ENCODE data around the gene CDRT15L2.
"Not testable (repeated sequence)": the region's sequence is repeated elsewhere in the genome, so short reads cannot be mapped to it uniquely, and the experiment has no call there.

Gene CDRT15L2

GRCh38 chr17:20579424-20579823 lies at the start of gene CDRT15L2:
Gene CDRT15L2 (plus strand): TSS chr17:20579724. CDS start chr17:20579744, 20 bp downstream.
- not testable (repeated sequence) for H3K36me3 Mint-ChIP-seq; H3K4me1 Mint-ChIP-seq (ENCODE audit: low read depth); H3K4me3 Mint-ChIP-seq; H3K27me3 Mint-ChIP-seq; H3K9me3 Mint-ChIP-seq (ENCODE audit: low read depth); H3K27ac Mint-ChIP-seq

DNA sequence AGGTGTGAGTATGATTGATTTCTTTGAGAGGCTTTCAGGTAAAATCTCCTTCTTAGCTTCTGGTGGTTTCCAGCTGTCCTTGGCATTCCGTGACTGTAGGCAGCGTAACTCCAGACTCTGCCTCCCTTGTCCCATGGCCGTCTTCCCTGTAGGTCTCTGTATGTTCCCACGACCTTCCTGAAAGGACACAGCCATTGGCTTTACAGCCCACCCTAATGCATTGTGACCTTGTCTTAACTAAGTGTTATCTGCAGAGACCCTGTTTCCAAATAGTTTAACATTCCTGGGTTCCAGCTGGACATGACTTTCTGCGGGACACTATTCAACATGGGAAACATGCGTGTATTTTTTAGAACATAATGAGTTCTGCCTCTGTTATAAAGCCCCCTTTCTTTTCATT lies 49.4 kb upstream of the CDRT15L2 start:
- H3K36me3 Mint-ChIP-seq; H3K4me1 Mint-ChIP-seq (ENCODE audit: low read depth); H3K27ac Mint-ChIP-seq; H3K9me3 Mint-ChIP-seq (ENCODE audit: low read depth); H3K27me3 Mint-ChIP-seq: not testable (repeated sequence)
- H3K4me3 Mint-ChIP-seq: peak overlapping the region; percentile 72

DNA sequence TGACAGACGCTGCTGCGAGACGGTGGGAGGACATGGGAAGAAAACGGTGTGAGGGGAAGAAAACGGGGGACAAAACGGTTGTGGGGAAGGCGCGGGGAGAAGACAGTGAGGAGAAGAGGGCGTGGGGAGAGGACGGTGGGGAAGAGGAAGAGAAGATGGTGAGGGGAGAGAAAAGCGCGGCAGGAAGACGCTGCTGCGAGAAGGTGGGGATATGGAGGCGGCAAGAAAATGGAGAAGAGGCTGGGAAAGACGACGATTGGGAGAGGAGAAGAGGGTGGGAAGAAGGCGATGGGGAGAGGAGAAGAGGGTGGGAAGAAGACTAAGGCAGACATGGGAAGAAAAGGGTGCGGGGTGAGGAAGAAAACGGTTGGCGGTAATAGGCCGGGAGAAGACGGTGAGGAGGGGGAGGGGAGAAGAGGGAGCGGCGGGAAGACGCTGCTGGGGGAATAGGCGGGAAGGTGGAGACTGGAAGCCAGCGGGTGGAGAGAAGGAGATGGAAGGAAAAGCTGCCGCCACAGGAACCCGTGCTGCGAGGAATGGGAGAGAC lies 46.9 kb upstream of the CDRT15L2 start:
- peak overlapping the region; percentile 54 for H3K4me3 Mint-ChIP-seq
- not testable (repeated sequence) for H3K36me3 Mint-ChIP-seq; H3K27ac Mint-ChIP-seq; H3K9me3 Mint-ChIP-seq (ENCODE audit: low read depth); H3K4me1 Mint-ChIP-seq (ENCODE audit: low read depth); H3K27me3 Mint-ChIP-seq

GRCh38 chr17:20533206-20533605 lies 46.3 kb upstream of the CDRT15L2 start:
- H3K4me3 Mint-ChIP-seq: peak overlapping the region; percentile 57
- H3K36me3 Mint-ChIP-seq; H3K9me3 Mint-ChIP-seq (ENCODE audit: low read depth); H3K27ac Mint-ChIP-seq; H3K4me1 Mint-ChIP-seq (ENCODE audit: low read depth); H3K27me3 Mint-ChIP-seq: not testable (repeated sequence)

DNA sequence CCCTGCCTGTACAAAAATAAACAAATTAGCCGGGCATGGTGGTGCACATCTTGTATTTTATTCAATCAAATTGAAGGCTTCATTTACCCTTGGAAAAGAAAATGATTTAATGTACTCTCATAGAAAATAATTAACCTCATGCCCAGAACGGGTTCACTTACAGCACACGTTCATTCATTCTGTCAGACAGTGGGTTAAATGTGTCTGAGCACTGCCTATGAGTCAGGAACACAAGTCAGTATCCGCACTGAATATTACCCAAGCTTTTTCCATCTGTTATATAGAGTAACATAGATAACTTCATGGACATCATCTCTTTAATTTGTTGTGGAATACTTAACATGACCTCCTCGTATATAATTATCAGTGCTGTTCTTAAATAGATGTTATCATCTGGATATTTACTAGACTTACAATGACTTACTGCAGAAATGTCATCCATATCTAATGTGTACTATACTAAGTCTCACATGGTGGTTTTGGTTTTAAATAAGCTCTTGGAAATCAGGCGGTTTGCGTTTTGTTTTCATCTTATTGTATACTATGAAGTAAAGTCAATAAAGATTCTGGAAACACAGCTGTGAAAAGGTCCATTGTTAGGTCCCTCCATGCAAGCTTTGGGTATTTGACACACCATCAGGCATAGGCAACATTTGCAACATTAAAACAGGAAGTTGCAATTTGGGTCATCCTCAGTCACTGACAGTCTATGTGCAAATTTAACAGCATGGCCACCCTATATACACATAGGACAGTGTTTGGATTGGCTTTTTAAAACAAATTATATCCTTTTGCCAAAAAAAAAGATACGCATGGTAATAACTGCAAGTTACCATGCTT lies 44.6 kb upstream of the CDRT15L2 start:
- not testable (repeated sequence) for H3K36me3 Mint-ChIP-seq; H3K9me3 Mint-ChIP-seq (ENCODE audit: low read depth); H3K27ac Mint-ChIP-seq; H3K4me3 Mint-ChIP-seq; H3K27me3 Mint-ChIP-seq; H3K4me1 Mint-ChIP-seq (ENCODE audit: low read depth)

DNA sequence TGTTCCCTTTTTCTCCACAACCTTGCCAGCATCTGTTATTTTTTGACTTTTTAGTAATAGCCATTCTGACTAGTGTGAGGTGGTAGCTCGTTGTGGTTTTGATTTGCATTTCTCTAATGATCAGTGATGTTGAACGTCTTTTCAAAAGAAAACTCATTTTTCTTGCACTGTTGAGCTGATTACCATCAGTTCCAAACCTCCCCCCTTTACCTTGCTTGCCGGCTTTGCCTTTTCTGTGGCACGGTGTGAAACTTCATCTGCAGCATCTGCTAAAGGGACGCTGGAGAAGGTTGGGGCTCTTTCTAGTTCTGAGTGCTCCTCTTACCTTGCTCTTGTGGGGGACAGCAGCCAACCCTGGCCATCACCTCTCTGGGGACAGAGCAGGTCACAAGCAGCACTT lies 39.1 kb upstream of the CDRT15L2 start:
- H3K27ac Mint-ChIP-seq; H3K27me3 Mint-ChIP-seq; H3K4me3 Mint-ChIP-seq; H3K36me3 Mint-ChIP-seq; H3K4me1 Mint-ChIP-seq (ENCODE audit: low read depth); H3K9me3 Mint-ChIP-seq (ENCODE audit: low read depth): not testable (repeated sequence)

DNA sequence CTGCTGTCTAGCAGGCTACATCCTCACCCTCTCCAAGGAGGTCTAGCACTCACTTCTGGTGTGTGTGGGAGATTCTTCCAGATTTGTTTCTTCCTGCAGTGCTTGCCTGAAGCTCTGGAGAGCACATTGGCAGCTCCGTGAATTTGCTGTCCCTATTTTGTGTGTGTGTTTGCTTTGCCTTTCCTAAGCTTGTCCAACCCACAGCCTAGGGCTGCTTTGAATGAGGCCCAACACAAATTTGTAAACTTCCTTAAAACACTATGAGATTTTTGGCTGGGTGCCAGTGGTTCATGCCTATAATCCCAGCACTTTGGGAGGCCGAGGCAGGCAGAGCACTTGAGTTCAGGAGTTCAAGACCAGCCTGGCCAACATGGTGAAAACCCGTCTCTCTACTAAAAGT lies 38.7 kb upstream of the CDRT15L2 start:
- not testable (repeated sequence) for H3K27me3 Mint-ChIP-seq; H3K9me3 Mint-ChIP-seq (ENCODE audit: low read depth); H3K4me3 Mint-ChIP-seq; H3K4me1 Mint-ChIP-seq (ENCODE audit: low read depth); H3K36me3 Mint-ChIP-seq; H3K27ac Mint-ChIP-seq

DNA sequence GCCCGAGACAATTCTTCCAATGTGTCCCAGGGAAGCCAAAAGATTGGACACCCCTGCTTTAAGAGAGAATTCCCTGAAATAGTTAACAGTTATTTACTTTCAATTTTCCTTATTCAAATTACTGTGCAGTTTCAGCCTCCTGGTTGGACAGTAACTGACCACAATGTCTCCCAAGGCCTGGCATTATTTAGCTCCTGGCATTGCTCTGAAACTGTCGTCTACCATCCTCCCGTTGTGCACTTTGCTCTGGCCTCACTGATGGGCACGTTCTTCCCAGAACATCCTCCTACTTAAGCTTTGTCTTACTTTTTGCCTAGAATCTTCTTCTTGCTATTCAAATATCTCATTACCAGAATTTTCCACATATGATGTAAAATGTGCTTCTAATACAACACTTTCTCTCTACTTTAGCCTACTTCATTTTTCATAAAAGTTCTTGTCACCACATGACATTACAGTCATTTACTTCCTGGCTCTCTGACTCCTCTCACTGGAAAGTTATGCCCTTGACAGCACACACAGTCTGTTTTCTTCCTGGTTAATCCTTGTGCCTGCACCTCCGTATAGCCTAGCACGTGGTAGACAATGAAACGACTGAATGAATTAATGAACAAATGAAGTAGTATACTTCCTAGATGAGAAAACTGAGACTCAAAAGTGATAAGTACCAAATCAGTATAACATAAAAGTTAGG lies 37.5 kb upstream of the CDRT15L2 start:
- not testable (repeated sequence) for H3K4me3 Mint-ChIP-seq; H3K4me1 Mint-ChIP-seq (ENCODE audit: low read depth); H3K36me3 Mint-ChIP-seq; H3K27me3 Mint-ChIP-seq; H3K9me3 Mint-ChIP-seq (ENCODE audit: low read depth)
- peak overlapping the region; percentile 55 for H3K27ac Mint-ChIP-seq

GRCh38 chr17:20547923-20548322 lies 31.6 kb upstream of the CDRT15L2 start:
- H3K9me3 Mint-ChIP-seq (ENCODE audit: low read depth); H3K36me3 Mint-ChIP-seq; H3K27me3 Mint-ChIP-seq: not testable (repeated sequence)

DNA sequence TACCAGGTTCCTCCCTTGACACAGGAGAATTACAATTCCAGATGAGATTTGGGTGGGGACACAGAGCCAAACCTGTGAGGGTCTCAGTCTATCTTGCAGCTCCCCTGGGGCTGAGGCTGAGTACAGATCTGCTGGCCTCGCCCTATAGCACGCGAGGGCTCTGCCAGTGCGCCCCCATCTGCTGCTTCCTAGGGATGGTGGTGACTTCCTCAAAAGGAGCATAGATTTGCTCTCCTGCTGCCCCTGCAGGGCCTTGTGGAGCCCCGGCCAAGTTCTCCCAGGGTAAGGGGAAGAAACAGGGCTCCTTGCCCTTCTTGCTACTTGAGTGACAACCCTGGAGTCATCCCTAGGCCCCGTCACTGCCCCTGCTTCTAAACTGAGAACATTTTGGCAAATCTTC lies 26.6 kb upstream of the CDRT15L2 start:
- not testable (repeated sequence) for H3K27ac Mint-ChIP-seq; H3K4me3 Mint-ChIP-seq; H3K27me3 Mint-ChIP-seq; H3K4me1 Mint-ChIP-seq (ENCODE audit: low read depth); H3K9me3 Mint-ChIP-seq (ENCODE audit: low read depth); H3K36me3 Mint-ChIP-seq

More at GRCh38 chr17:20547923-20548322, 31.6 kb upstream of the CDRT15L2 start:
- H3K27ac Mint-ChIP-seq; H3K4me1 Mint-ChIP-seq (ENCODE audit: low read depth); H3K4me3 Mint-ChIP-seq: not testable (repeated sequence)

- not testable (repeated sequence) for H3K4me1 Mint-ChIP-seq (ENCODE audit: low read depth); H3K4me3 Mint-ChIP-seq; H3K27ac Mint-ChIP-seq; H3K27me3 Mint-ChIP-seq; H3K36me3 Mint-ChIP-seq; H3K9me3 Mint-ChIP-seq (ENCODE audit: low read depth)
These were observed 24.8 kb upstream of the CDRT15L2 start for GRCh38 chr17:20554728-20555127.

- H3K27me3 Mint-ChIP-seq; H3K36me3 Mint-ChIP-seq; H3K4me1 Mint-ChIP-seq (ENCODE audit: low read depth); H3K27ac Mint-ChIP-seq; H3K4me3 Mint-ChIP-seq; H3K9me3 Mint-ChIP-seq (ENCODE audit: low read depth): not testable (repeated sequence)
These were observed 24.2 kb upstream of the CDRT15L2 start for GRCh38 chr17:20555135-20556010.

DNA sequence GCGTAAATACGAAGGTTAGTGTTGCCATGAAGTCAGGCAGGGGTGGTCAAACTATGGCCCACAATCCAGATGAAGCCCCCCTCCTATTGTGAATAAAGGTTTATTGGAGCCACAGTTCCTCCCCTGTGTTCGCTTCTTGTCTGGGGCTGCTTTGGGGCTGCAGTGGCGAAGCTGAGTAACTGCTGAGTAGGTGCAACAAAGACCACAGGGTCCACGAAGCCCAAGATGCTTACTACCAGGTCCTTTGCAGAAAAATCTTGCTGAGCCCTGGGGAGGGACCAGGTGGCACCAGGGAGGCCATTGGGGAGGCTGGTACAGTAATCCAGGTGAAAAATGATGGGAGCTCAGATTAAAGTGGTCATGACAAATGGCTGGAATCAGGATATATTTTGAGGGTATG lies 21.4 kb upstream of the CDRT15L2 start:
- H3K27ac Mint-ChIP-seq; H3K9me3 Mint-ChIP-seq (ENCODE audit: low read depth); H3K4me3 Mint-ChIP-seq; H3K36me3 Mint-ChIP-seq; H3K4me1 Mint-ChIP-seq (ENCODE audit: low read depth); H3K27me3 Mint-ChIP-seq: not testable (repeated sequence)

GRCh38 chr17:20559018-20559417 lies 20.5 kb upstream of the CDRT15L2 start:
- H3K4me3 Mint-ChIP-seq; H3K27ac Mint-ChIP-seq; H3K27me3 Mint-ChIP-seq; H3K9me3 Mint-ChIP-seq (ENCODE audit: low read depth); H3K36me3 Mint-ChIP-seq; H3K4me1 Mint-ChIP-seq (ENCODE audit: low read depth): not testable (repeated sequence)

- H3K36me3 Mint-ChIP-seq: no peaks in the 10 kb centered on the region
- H3K4me1 Mint-ChIP-seq (ENCODE audit: low read depth): no peaks in the 10 kb centered on the region
- H3K27me3 Mint-ChIP-seq: no peaks in the 10 kb centered on the region
- no peak overlapping the region for H3K4me3 Mint-ChIP-seq
- no peaks in the 10 kb centered on the region for H3K9me3 Mint-ChIP-seq (ENCODE audit: low read depth)
- H3K27ac Mint-ChIP-seq: no peak overlapping the region
These were observed 16.9 kb upstream of the CDRT15L2 start for GRCh38 chr17:20562587-20562986.
